ENCODE results near the gene FBL. TPM values are rescaled to one million over a fixed set of nuclear protein-coding genes. Genes with fewer than 3 reads are reported as not detected.

FBL gene
- total and polyA plus RNA-seq, 2 of the 13 experiments (the other 11 are each of a cell fraction or from before 2014, with no cell fraction given): 153 to 468 TPM

DNA sequence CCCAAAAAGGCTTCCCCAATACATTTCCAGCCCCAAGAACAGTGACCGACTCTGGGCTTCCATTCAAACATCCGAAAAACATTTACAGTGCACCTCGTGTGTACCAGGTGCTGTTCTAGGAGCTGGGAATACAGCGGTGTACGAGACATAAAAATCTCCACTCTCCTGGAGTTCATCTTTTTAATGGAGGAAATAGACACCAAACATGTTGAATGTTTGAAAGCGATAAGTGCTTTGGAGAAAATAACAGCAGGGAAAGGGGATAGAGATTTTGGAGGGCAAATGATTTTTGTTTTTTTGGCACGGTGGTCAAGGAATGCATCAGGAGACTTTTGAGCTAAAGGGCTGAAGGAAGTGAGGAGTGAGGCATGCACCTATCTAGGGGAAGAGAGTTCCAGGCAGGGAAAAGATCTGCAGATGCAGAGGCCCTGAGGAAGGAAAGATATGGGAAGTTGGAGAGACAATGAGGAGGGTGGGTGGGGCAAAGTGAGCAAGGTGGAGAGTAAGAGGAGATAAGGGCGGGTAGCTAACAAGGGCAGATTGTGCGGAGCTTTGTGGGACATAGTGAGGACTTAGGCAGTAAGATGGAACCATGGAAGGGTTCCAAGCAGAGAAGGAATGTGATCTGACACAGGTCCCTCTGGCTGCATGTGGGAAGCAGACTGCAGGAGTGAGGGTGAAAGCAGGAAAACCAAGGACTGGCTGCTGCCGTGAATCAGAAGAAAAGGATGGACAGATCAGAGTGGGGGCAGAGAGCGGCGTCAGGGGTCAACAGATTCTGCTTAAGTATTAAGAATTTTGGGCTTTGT is 703 bp upstream of the FBL start (continued):
- TF ChIP-seq, protein P1, sequence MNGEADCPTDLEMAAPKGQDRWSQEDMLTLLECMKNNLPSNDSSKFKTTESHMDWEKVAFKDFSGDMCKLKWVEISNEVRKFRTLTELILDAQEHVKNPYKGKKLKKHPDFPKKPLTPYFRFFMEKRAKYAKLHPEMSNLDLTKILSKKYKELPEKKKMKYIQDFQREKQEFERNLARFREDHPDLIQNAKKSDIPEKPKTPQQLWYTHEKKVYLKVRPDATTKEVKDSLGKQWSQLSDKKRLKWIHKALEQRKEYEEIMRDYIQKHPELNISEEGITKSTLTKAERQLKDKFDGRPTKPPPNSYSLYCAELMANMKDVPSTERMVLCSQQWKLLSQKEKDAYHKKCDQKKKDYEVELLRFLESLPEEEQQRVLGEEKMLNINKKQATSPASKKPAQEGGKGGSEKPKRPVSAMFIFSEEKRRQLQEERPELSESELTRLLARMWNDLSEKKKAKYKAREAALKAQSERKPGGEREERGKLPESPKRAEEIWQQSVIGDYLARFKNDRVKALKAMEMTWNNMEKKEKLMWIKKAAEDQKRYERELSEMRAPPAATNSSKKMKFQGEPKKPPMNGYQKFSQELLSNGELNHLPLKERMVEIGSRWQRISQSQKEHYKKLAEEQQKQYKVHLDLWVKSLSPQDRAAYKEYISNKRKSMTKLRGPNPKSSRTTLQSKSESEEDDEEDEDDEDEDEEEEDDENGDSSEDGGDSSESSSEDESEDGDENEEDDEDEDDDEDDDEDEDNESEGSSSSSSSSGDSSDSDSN (CRISPR knock-in tag; IDR thresholded peaks at IDR 0.05): no peak
- TF ChIP-seq MIER2 (CRISPR knock-in tag; IDR thresholded peaks at IDR 0.05) (no peak), PLRG1 (conservative IDR thresholded peaks at IDR 0.05) (no peak), NR2C2 (CRISPR knock-in tag; IDR thresholded peaks at IDR 0.05; ENCODE audit: borderline replicate concordance) (no peak), ARID2 (CRISPR knock-in tag; IDR thresholded peaks at IDR 0.05; ENCODE audit: borderline replicate concordance) (0 out of 2 replicates have a peak, but pooled peaks have one; percentile 22), ZSCAN22 (CRISPR knock-in tag; IDR thresholded peaks at IDR 0.05) (0 out of 2 replicates have a peak, but pooled peaks have one; percentile 1), GZF1 (CRISPR knock-in tag; IDR thresholded peaks at IDR 0.05) (no peak), TEAD2 (CRISPR knock-in tag; IDR thresholded peaks at IDR 0.05) (no peak), SAP130 (CRISPR knock-in tag; IDR thresholded peaks at IDR 0.05; ENCODE audit: low read depth) (no peak; the same call in 1 of the 2 replicates), YY1 (IDR thresholded peaks at IDR 0.05; ENCODE audit: insufficient read depth, insufficient replicate concordance, low read depth, low read length) (no peak), ZNF24 (IDR thresholded peaks at IDR 0.05) (no peak), ZBTB1 (CRISPR knock-in tag; IDR thresholded peaks at IDR 0.05; ENCODE audit: borderline replicate concordance) (no peak), ZC3H13 (CRISPR knock-in tag; IDR thresholded peaks at IDR 0.05) (no peak), ZNF260 (CRISPR knock-in tag; IDR thresholded peaks at IDR 0.05; ENCODE audit: borderline replicate concordance, low read depth) (no peak), ZBTB42 (CRISPR knock-in tag; IDR thresholded peaks at IDR 0.05) (no peak)
- TF ChIP-seq, protein P2, sequence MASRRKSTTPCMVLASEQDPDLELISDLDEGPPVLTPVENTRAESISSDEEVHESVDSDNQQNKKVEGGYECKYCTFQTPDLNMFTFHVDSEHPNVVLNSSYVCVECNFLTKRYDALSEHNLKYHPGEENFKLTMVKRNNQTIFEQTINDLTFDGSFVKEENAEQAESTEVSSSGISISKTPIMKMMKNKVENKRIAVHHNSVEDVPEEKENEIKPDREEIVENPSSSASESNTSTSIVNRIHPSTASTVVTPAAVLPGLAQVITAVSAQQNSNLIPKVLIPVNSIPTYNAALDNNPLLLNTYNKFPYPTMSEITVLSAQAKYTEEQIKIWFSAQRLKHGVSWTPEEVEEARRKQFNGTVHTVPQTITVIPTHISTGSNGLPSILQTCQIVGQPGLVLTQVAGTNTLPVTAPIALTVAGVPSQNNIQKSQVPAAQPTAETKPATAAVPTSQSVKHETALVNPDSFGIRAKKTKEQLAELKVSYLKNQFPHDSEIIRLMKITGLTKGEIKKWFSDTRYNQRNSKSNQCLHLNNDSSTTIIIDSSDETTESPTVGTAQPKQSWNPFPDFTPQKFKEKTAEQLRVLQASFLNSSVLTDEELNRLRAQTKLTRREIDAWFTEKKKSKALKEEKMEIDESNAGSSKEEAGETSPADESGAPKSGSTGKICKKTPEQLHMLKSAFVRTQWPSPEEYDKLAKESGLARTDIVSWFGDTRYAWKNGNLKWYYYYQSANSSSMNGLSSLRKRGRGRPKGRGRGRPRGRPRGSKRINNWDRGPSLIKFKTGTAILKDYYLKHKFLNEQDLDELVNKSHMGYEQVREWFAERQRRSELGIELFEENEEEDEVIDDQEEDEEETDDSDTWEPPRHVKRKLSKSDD (CRISPR knock-in tag; IDR thresholded peaks at IDR 0.05; ENCODE audit: low read depth): no peak
- TF ChIP-seq, protein P3, sequence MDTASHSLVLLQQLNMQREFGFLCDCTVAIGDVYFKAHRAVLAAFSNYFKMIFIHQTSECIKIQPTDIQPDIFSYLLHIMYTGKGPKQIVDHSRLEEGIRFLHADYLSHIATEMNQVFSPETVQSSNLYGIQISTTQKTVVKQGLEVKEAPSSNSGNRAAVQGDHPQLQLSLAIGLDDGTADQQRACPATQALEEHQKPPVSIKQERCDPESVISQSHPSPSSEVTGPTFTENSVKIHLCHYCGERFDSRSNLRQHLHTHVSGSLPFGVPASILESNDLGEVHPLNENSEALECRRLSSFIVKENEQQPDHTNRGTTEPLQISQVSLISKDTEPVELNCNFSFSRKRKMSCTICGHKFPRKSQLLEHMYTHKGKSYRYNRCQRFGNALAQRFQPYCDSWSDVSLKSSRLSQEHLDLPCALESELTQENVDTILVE (CRISPR knock-in tag; IDR thresholded peaks at IDR 0.05): no peak
- TF ChIP-seq, protein P4, sequence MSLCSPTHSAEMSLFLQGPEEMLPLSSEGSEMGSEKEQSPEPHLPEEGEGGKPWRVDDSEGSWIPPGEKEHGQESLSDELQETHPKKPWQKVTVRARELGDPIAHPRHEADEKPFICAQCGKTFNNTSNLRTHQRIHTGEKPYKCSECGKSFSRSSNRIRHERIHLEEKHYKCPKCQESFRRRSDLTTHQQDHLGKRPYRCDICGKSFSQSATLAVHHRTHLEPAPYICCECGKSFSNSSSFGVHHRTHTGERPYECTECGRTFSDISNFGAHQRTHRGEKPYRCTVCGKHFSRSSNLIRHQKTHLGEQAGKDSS (CRISPR knock-in tag; IDR thresholded peaks at IDR 0.05; ENCODE audit: borderline replicate concordance, low read depth): no peak
- TF ChIP-seq, protein P5, sequence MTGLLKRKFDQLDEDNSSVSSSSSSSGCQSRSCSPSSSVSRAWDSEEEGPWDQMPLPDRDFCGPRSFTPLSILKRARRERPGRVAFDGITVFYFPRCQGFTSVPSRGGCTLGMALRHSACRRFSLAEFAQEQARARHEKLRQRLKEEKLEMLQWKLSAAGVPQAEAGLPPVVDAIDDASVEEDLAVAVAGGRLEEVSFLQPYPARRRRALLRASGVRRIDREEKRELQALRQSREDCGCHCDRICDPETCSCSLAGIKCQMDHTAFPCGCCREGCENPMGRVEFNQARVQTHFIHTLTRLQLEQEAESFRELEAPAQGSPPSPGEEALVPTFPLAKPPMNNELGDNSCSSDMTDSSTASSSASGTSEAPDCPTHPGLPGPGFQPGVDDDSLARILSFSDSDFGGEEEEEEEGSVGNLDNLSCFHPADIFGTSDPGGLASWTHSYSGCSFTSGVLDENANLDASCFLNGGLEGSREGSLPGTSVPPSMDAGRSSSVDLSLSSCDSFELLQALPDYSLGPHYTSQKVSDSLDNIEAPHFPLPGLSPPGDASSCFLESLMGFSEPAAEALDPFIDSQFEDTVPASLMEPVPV (CRISPR knock-in tag; IDR thresholded peaks at IDR 0.05): 0 out of 2 replicates have a peak, but pooled peaks have one; percentile 26
